ENCODE results near the gene ERN1.

ERN1 gene

GRCh38 chr17:64073771-64074703, 55.9 kb downstream of the ERN1 start:
- H3K79me2 ChIP-seq (ENCODE audit: low read length), result peaks cover 64% of the 10 kb centered on the region
- H3K27ac ChIP-seq (ENCODE audit: low read length), result peak overlapping the region; percentile 100
- no peaks in the 10 kb centered on the region for H3K27me3 ChIP-seq (replicated peaks; ENCODE audit: insufficient read depth, low read length)
- peaks cover 34% of the 10 kb centered on the region for H3K36me3 ChIP-seq (replicated peaks; ENCODE audit: insufficient read depth, low read length)
- no peak overlapping the region for H2AFZ ChIP-seq (ENCODE audit: low read length)
- H3K4me3 ChIP-seq (ENCODE audit: low read length), result no peak overlapping the region
- DNase-seq, result peak; percentile 83
- peak overlapping the region; percentile 92 for H3K4me2 ChIP-seq (ENCODE audit: low read depth, low read length)
- H3F3A ChIP-seq (ENCODE audit: insufficient read depth, low read length), result peaks cover 71% of the 10 kb centered on the region
- peaks cover 53% of the 10 kb centered on the region for H3K4me1 ChIP-seq (ENCODE audit: low read length)
- H3K9me2 ChIP-seq (replicated peaks; ENCODE audit: insufficient read depth, low read length), result no peaks in the 10 kb centered on the region
- no peaks in the 10 kb centered on the region for H3K9me3 ChIP-seq (replicated peaks; ENCODE audit: insufficient read depth, low read length)
- H3K9ac ChIP-seq (ENCODE audit: low read length), result peak overlapping the region; percentile 95
- TF ChIP-seq CTCF (IDR thresholded peaks at IDR 0.05; ENCODE audit: low read length) (no peak), EZH2 (optimal IDR thresholded peaks at IDR 0.05; ENCODE audit: low read depth, low read length) (no peak)
- H4K20me1 ChIP-seq (ENCODE audit: insufficient read depth, low read length), result no peaks in the 10 kb centered on the region

- Histone ChIP-seq H4K20me1 (ENCODE audit: insufficient read depth, low read length) (no peaks in the 10 kb centered on the region), H3K79me2 (ENCODE audit: low read length) (peaks cover 76% of the 10 kb centered on the region)
- TF ChIP-seq EZH2 (optimal IDR thresholded peaks at IDR 0.05; ENCODE audit: low read depth, low read length), result no peak
- TF ChIP-seq EZH2phosphoT487 (IDR thresholded peaks at IDR 0.05; ENCODE audit: low read length), result no peak
- TF ChIP-seq CTCF (IDR thresholded peaks at IDR 0.05; ENCODE audit: low read length), result no peak
These were observed 58.8 kb downstream of the ERN1 start for GRCh38 chr17:64071111-64071510.

GRCh38 chr17:64070213-64070612, 59.7 kb downstream of the ERN1 start:
- TF ChIP-seq EZH2 (optimal IDR thresholded peaks at IDR 0.05; ENCODE audit: low read depth, low read length) (no peak), CTCF (IDR thresholded peaks at IDR 0.05; ENCODE audit: low read length) (no peak), EZH2phosphoT487 (IDR thresholded peaks at IDR 0.05; ENCODE audit: low read length) (no peak)
- H3K27ac ChIP-seq (ENCODE audit: low read length), result peak overlapping the region; percentile 0; the same call in 1 of the 2 replicates
- no peak overlapping the region for H2AFZ ChIP-seq (ENCODE audit: low read length)
- peaks cover 51% of the 10 kb centered on the region for H3K4me1 ChIP-seq (ENCODE audit: low read length)
- peaks cover 64% of the 10 kb centered on the region for H3F3A ChIP-seq (ENCODE audit: insufficient read depth, low read length)
- H3K9me2 ChIP-seq (replicated peaks; ENCODE audit: insufficient read depth, low read length), result no peaks in the 10 kb centered on the region
- H4K20me1 ChIP-seq (ENCODE audit: insufficient read depth, low read length), result no peaks in the 10 kb centered on the region
- H3K9me3 ChIP-seq (replicated peaks; ENCODE audit: insufficient read depth, low read length), result no peaks in the 10 kb centered on the region
- no peak overlapping the region for H3K4me3 ChIP-seq (ENCODE audit: low read length)
- no peak overlapping the region for H3K9ac ChIP-seq (ENCODE audit: low read length)
- H3K79me2 ChIP-seq (ENCODE audit: low read length), result peaks cover 81% of the 10 kb centered on the region
- H3K36me3 ChIP-seq (replicated peaks; ENCODE audit: insufficient read depth, low read length), result peaks cover 48% of the 10 kb centered on the region
- no peaks in the 10 kb centered on the region for H3K27me3 ChIP-seq (replicated peaks; ENCODE audit: insufficient read depth, low read length)
- H3K4me2 ChIP-seq (ENCODE audit: low read depth, low read length), result no peak overlapping the region
- no peak for DNase-seq

More at GRCh38 chr17:64071111-64071510, 58.8 kb downstream of the ERN1 start:
- H3K27ac ChIP-seq (ENCODE audit: low read length), result no peak overlapping the region
- H3K4me3 ChIP-seq (ENCODE audit: low read length), result no peak overlapping the region
- H3K9me2 ChIP-seq (replicated peaks; ENCODE audit: insufficient read depth, low read length), result no peaks in the 10 kb centered on the region
- H3K36me3 ChIP-seq (replicated peaks; ENCODE audit: insufficient read depth, low read length), result peaks cover 40% of the 10 kb centered on the region
- H3K27me3 ChIP-seq (replicated peaks; ENCODE audit: insufficient read depth, low read length), result no peaks in the 10 kb centered on the region
- no peak for DNase-seq
- peaks cover 52% of the 10 kb centered on the region for H3K4me1 ChIP-seq (ENCODE audit: low read length)
- peaks cover 64% of the 10 kb centered on the region for H3F3A ChIP-seq (ENCODE audit: insufficient read depth, low read length)
- H3K9me3 ChIP-seq (replicated peaks; ENCODE audit: insufficient read depth, low read length), result no peaks in the 10 kb centered on the region
- H3K4me2 ChIP-seq (ENCODE audit: low read depth, low read length), result no peak overlapping the region
- H2AFZ ChIP-seq (ENCODE audit: low read length), result no peak overlapping the region
- H3K9ac ChIP-seq (ENCODE audit: low read length), result no peak overlapping the region
